Lower leg skin (tissue), 3 donors: ENCODE measurements around the gene SARNP.

Experiments
- POLR2A ChIP-seq, 2 donors: fragments of 450-650 bp; IDR thresholded peaks; one replicate each; pipeline ENCODE4 v1.6.1; 2016 to 2017; ENCODE audit warnings: antibody characterized with exemption in 2 of 2, mild to moderate bottlenecking in 1 of 2, moderate library complexity in 1 of 2
- TF ChIP-seq, protein P1 (sequence below), 3 donors: fragments of 450-650 bp; IDR thresholded peaks; one replicate each; pipeline ENCODE4 v1.5.1; 2016; ENCODE audit warnings: antibody characterized with exemption in 3 of 3, mild to moderate bottlenecking in 3 of 3, moderate library complexity in 2 of 3

DNA sequence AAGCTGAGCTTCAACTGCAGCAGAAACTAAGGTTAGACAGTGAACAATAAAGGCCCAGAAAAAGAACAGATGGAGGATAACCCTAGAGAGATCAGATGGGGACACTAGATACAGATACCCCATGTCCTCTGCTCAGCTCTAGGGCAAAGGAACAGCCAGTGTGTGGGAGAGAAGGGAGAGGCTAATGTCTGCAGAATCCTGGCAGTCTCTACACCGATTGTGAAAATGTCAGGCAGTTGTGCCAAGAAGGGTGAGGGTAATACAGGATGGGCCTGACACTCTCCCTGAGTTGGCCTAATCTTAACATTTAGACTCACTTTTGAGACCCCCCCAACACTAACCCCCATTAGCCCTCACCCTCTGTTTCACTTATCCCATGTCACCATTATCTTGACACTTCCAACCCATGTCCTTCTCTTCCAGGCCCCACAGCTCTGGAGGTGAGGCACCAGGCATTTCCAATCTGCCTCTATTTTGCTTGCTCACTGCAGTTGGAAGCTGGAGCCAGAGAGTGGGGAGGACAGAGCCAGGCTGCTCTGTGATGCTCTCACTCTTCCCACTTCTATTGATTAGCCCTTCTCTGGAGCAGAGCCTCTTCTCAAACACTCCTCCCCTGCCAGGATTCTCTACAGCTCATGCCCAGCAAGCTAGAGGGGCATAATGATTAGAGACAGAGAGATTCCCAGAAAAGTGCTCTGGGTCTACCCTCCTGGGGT is 104.7 kb downstream of the SARNP start:
- TF ChIP-seq, protein P1, sequence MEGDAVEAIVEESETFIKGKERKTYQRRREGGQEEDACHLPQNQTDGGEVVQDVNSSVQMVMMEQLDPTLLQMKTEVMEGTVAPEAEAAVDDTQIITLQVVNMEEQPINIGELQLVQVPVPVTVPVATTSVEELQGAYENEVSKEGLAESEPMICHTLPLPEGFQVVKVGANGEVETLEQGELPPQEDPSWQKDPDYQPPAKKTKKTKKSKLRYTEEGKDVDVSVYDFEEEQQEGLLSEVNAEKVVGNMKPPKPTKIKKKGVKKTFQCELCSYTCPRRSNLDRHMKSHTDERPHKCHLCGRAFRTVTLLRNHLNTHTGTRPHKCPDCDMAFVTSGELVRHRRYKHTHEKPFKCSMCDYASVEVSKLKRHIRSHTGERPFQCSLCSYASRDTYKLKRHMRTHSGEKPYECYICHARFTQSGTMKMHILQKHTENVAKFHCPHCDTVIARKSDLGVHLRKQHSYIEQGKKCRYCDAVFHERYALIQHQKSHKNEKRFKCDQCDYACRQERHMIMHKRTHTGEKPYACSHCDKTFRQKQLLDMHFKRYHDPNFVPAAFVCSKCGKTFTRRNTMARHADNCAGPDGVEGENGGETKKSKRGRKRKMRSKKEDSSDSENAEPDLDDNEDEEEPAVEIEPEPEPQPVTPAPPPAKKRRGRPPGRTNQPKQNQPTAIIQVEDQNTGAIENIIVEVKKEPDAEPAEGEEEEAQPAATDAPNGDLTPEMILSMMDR (IDR thresholded peaks at IDR 0.05) = no peak
- TF ChIP-seq POLR2A (IDR thresholded peaks at IDR 0.05) = no peak
